ENCODE data around the gene GKN2.

GRCh38 chr2:68921646-68922045 is 31.0 kb downstream of the GKN2 start:
- TF ChIP-seq CTCF (conservative IDR thresholded peaks at IDR 0.05 in 1 of 2, IDR thresholded peaks at IDR 0.05 in 1 of 2; ENCODE audit: low read depth in 1 of 2, low read length in 2 of 2) (no peak), EZH2 (IDR thresholded peaks at IDR 0.05; ENCODE audit: low read length, missing control alignments) (no peak)

All from fibroblast of lung (primary cell).